ENCODE measurements around the gene ZNF414. TPM values are rescaled to one million over a fixed set of nuclear protein-coding genes. Genes with fewer than 3 reads are reported as not detected.

The ZNF414 gene
- total and polyA plus RNA-seq, 2 donors (not counting 1 experiment from before 2014, with no cell fraction given) = 43.8 to 52.0 TPM

GRCh38 chr19:8561075-8561764, 47.3 kb upstream of the ZNF414 start:
- Histone ChIP-seq H3K4me3 (ENCODE audit: control extremely low read depth in 1 of 5, extremely low read depth in 1 of 5, insufficient read depth in 1 of 5, low read depth in 2 of 5, low read length in 4 of 5) (no peak overlapping the region), H3K4me2 (replicated peaks; ENCODE audit: low read depth, low read length, poor library complexity, severe bottlenecking) (no peak overlapping the region), H3K9me3 (ENCODE audit: control extremely low read depth in 1 of 3, control insufficient read depth in 2 of 3, insufficient read depth in 1 of 3, low read length in 2 of 3) (no peaks in the 10 kb centered on the region), H3K79me2 (ENCODE audit: control insufficient read depth, insufficient read depth, low read length) (peaks cover 33% of the 10 kb centered on the region), H3K36me3 (replicated peaks in 1 of 2; ENCODE audit: control extremely low read depth in 1 of 2, control insufficient read depth in 1 of 2, extremely low read depth in 1 of 2, insufficient read depth in 2 of 2, low read length in 1 of 2) (peaks cover 0 to 2% of the 10 kb centered on the region in 2 experiments), H3K27me3 (replicated peaks in 1 of 4; ENCODE audit: control extremely low read depth in 1 of 4, control insufficient read depth in 3 of 4, insufficient read depth in 4 of 4, low read length in 3 of 4) (no peaks in the 10 kb centered on the region), H4K20me1 (ENCODE audit: control insufficient read depth, insufficient read depth, low read length, poor library complexity, severe bottlenecking) (peaks cover 25% of the 10 kb centered on the region), H3K27ac (ENCODE audit: low read length in 2 of 2) (no peak overlapping the region), H2AFZ (ENCODE audit: insufficient read depth, low read depth, low read length, poor library complexity, severe bottlenecking) (no peak overlapping the region), H3K9ac (ENCODE audit: low read length) (no peak overlapping the region), H3K4me1 (ENCODE audit: control insufficient read depth in 2 of 2, insufficient read depth in 2 of 2, low read length in 2 of 2) (no peaks in the 10 kb centered on the region)
- Mint-ChIP-seq H3K27me3 (no peaks in the 10 kb centered on the region), H3K4me1 (peaks cover 9% of the 10 kb centered on the region), H3K27ac (no peak overlapping the region), H3K9me3 (ENCODE audit: insufficient read depth) (no peaks in the 10 kb centered on the region), H3K4me3 (no peak overlapping the region)
- POLR2A ChIA-PET = no interaction called here
- CTCF ChIA-PET = interaction anchor here (1.0 kb wide), 1 partner anchor 18 kb away, joined by 3 read pairs; no protein-coding TSS in a partner anchor
- WGBS (ENCODE audit: insufficient coverage) = 39% methylated on average over 1 of the region's 2 CpGs
- DNase-seq (no peak), ATAC-seq (ENCODE audit: low read depth) (no peak)
- no peak for TF ChIP-seq CTCF (IDR thresholded peaks at IDR 0.05)
- no peak for TF ChIP-seq EZH2 (IDR thresholded peaks at IDR 0.05; ENCODE audit: borderline replicate concordance, insufficient read depth, low read depth, low read length, poor library complexity, severe bottlenecking)
- intact Hi-C loops (cut with micrococcal nuclease) = no loop called here

- no peak overlapping the region for H2AFZ ChIP-seq (ENCODE audit: insufficient read depth, low read depth, low read length, poor library complexity, severe bottlenecking)
- no peak for TF ChIP-seq CTCF (IDR thresholded peaks at IDR 0.05)
- TF ChIP-seq EZH2 (IDR thresholded peaks at IDR 0.05; ENCODE audit: borderline replicate concordance, insufficient read depth, low read depth, low read length, poor library complexity, severe bottlenecking) = no peak
- DNase-seq = no peak
- H3K27ac Mint-ChIP-seq = no peak overlapping the region
- no peaks in the 10 kb centered on the region for H3K27me3 Mint-ChIP-seq
- CTCF ChIA-PET = interaction anchor here (1.7 to 3.3 kb wide), 2 partner anchors 20 to 23 kb away, joined by 4 to 13 read pairs; no protein-coding TSS in a partner anchor
- H4K20me1 ChIP-seq (ENCODE audit: control insufficient read depth, insufficient read depth, low read length, poor library complexity, severe bottlenecking) = peaks cover 5% of the 10 kb centered on the region
- POLR2A ChIA-PET = no interaction called here
- no peaks in the 10 kb centered on the region for H3K4me1 ChIP-seq (ENCODE audit: control insufficient read depth in 2 of 2, insufficient read depth in 2 of 2, low read length in 2 of 2)
- no peak overlapping the region for H3K4me3 ChIP-seq (ENCODE audit: control extremely low read depth in 1 of 5, extremely low read depth in 1 of 5, insufficient read depth in 1 of 5, low read depth in 2 of 5, low read length in 4 of 5)
- ATAC-seq (ENCODE audit: low read depth) = no peak
- H3K4me3 Mint-ChIP-seq = no peak overlapping the region
- H3K79me2 ChIP-seq (ENCODE audit: control insufficient read depth, insufficient read depth, low read length) = peaks cover 15% of the 10 kb centered on the region
- H3K9me3 ChIP-seq (ENCODE audit: control extremely low read depth in 1 of 3, control insufficient read depth in 2 of 3, insufficient read depth in 1 of 3, low read length in 2 of 3) = no peaks in the 10 kb centered on the region
- no peak overlapping the region for H3K27ac ChIP-seq (ENCODE audit: low read length in 2 of 2)
- H3K9me3 Mint-ChIP-seq (ENCODE audit: insufficient read depth) = no peaks in the 10 kb centered on the region
- H3K9ac ChIP-seq (ENCODE audit: low read length) = no peak overlapping the region
- H3K4me2 ChIP-seq (replicated peaks; ENCODE audit: low read depth, low read length, poor library complexity, severe bottlenecking) = no peak overlapping the region
- 86% methylated on average over 1 of the region's 2 CpGs for WGBS (ENCODE audit: insufficient coverage)
- intact Hi-C loops (cut with micrococcal nuclease) = no loop called here
- H3K36me3 ChIP-seq (replicated peaks in 1 of 2; ENCODE audit: control extremely low read depth in 1 of 2, control insufficient read depth in 1 of 2, extremely low read depth in 1 of 2, insufficient read depth in 2 of 2, low read length in 1 of 2) = peaks cover 0 to 13% of the 10 kb centered on the region in 2 experiments
- no peaks in the 10 kb centered on the region for H3K4me1 Mint-ChIP-seq
- no peaks in the 10 kb centered on the region for H3K27me3 ChIP-seq (replicated peaks in 1 of 4; ENCODE audit: control extremely low read depth in 1 of 4, control insufficient read depth in 3 of 4, insufficient read depth in 4 of 4, low read length in 3 of 4)
Observed at GRCh38 chr19:8558325-8558724, 44.4 kb upstream of the ZNF414 start.

Measured in B cell (primary cell).